ENCODE results near the gene CALHM5. TPM values are rescaled to one million over a fixed set of nuclear protein-coding genes. Genes with fewer than 3 reads are reported as not detected.

Gene CALHM5
- total and polyA plus RNA-seq, 2 of the 4 experiments (the other 2 are of a cell fraction) = 3.3 to 10.8 TPM

- peak overlapping the region; percentile 99 for H2BK5ac ChIP-seq (ENCODE audit: low read depth, low read length, poor library complexity, severe bottlenecking)
- H3K79me1 ChIP-seq (ENCODE audit: low read depth in 1 of 2, low read length in 2 of 2) = no peaks in the 10 kb centered on the region
- H3K18ac ChIP-seq (ENCODE audit: low read depth, low read length) = peak overlapping the region; percentile 98
- H3K9ac ChIP-seq (ENCODE audit: low read depth, low read length) = no peak overlapping the region
- H3K9me1 ChIP-seq (ENCODE audit: insufficient read depth, low read length) = no peaks in the 10 kb centered on the region
- no peaks in the 10 kb centered on the region for H3K9me3 ChIP-seq (ENCODE audit: control insufficient read depth, insufficient read depth, low read length)
- DNase-seq (peak; percentile 83), ATAC-seq (ENCODE audit: low read depth) (peak; percentile 64)
- H3K4me2 ChIP-seq (ENCODE audit: low read depth, low read length) = peak overlapping the region; percentile 55; the same call in 1 of the 2 replicates
- peak overlapping the region; percentile 98 for H2AK5ac ChIP-seq (ENCODE audit: low read depth, low read length)
- dilution Hi-C loops (cut with HindIII; ENCODE audit: low sequenced_read_pairs, unreplicated experiment) (no loop called here), intact Hi-C loops (cut with micrococcal nuclease) (no loop called here), in situ Hi-C loops (cut with MboI; ENCODE audit: low sequenced_read_pairs) (no loop called here)
- CTCF ChIA-PET = interaction anchor here (2.3 kb wide), 1 partner anchor 287 kb away, joined by 11 read pairs; no protein-coding TSS in a partner anchor
- H2AK9ac ChIP-seq (replicated peaks; ENCODE audit: low read depth, low read length, poor library complexity) = peak overlapping the region; percentile 70
- peak overlapping the region; percentile 96 for H3K4ac ChIP-seq (ENCODE audit: low read depth, low read length)
- H4K5ac ChIP-seq (ENCODE audit: low read depth, low read length) = peak overlapping the region; percentile 92; the same call in 1 of the 2 replicates
- H3K27ac ChIP-seq (ENCODE audit: insufficient read depth, low read length) = peak overlapping the region; percentile 83
- H2AFZ ChIP-seq (replicated peaks; ENCODE audit: low read length, poor library complexity) = no peak overlapping the region
- H2BK20ac ChIP-seq (ENCODE audit: low read depth, low read length) = peak overlapping the region; percentile 97
- no peaks in the 10 kb centered on the region for H3K36me3 ChIP-seq (ENCODE audit: control insufficient read depth, insufficient read depth, low read length)
- peak overlapping the region; percentile 73; the same call in 1 of the 2 replicates for H3K23ac ChIP-seq (ENCODE audit: low read depth, low read length)
- peak overlapping the region; percentile 94 for H4K91ac ChIP-seq (ENCODE audit: insufficient read depth, low read depth, low read length)
- no peak for TF ChIP-seq CEBPB (IDR thresholded peaks at IDR 0.05; ENCODE audit: low read depth, low read length)
- TF ChIP-seq BHLHE40 (IDR thresholded peaks at IDR 0.05; ENCODE audit: low read depth, low read length) = peak; percentile 27; the same call in 1 of the 2 replicates
- peak overlapping the region; percentile 91 for H3K56ac ChIP-seq (ENCODE audit: extremely low read depth, insufficient read depth, low read length)
- peak overlapping the region; percentile 94 to 96 for H4K8ac ChIP-seq (ENCODE audit: low read depth in 2 of 2, low read length in 2 of 2)
- peak overlapping the region; percentile 94 for H3K14ac ChIP-seq (replicated peaks; ENCODE audit: low read depth, low read length)
- H3K4me1 ChIP-seq (ENCODE audit: control insufficient read depth, insufficient read depth, low read length) = peaks cover 7% of the 10 kb centered on the region
- no peaks in the 10 kb centered on the region for H4K20me1 ChIP-seq (ENCODE audit: insufficient read depth, low read length)
- POLR2A ChIA-PET (ENCODE audit: unreplicated experiment) = no interaction called here
- peak overlapping the region; percentile 98 for H2BK15ac ChIP-seq (ENCODE audit: low read depth, low read length)
- no CpG with 5 or more reads among the region's 1 CpG for WGBS, 2 experiments (ENCODE audit: extremely low coverage in 2 of 2, insufficient read length in 1 of 2)
- no TSS peak for BruUV-seq (replicated peaks)
- H2BK120ac ChIP-seq (ENCODE audit: low read depth, low read length) = peak overlapping the region; percentile 98
- H3K4me3 ChIP-seq (ENCODE audit: insufficient read depth, low read depth, low read length) = no peak overlapping the region
- no peaks in the 10 kb centered on the region for H3K27me3 ChIP-seq (ENCODE audit: control insufficient read depth, insufficient read depth, low read length)
Observed at GRCh38 chr6:116556065-116556464, 44.6 kb downstream of the CALHM5 start.
